GM06990 (cell line): Measurements from ENCODE around the gene PALD1.

Source experiments
- DNase-seq: peaks from one replicate; pipeline ENCODE4 v3.0.0-alpha.2; 2011; ENCODE audit not compliant: insufficient read length; ENCODE audit errors: extremely low read depth
- H3K27me3 ChIP-seq: replicated peaks from 2 replicates; pipeline ENCODE4 v1.6.0; 2011; ENCODE audit warnings: low read length; ENCODE audit not compliant: control insufficient read depth, insufficient read depth
- H3K36me3 ChIP-seq: 2 replicates; pipeline ENCODE4 v1.5.1; 2011; ENCODE audit warnings: low read length; ENCODE audit not compliant: control insufficient read depth, insufficient read depth
- H3K4me3 ChIP-seq: replicated peaks from 2 replicates; pipeline ENCODE4 v1.5.1; 2011; ENCODE audit warnings: low read depth, mild to moderate bottlenecking, control low read depth, low read length
- CTCF ChIP-seq: IDR thresholded peaks from 2 replicates; pipeline ENCODE4 v1.5.1; 2011; ENCODE audit warnings: low read length, control low read depth, mild to moderate bottlenecking, inconsistent platforms; ENCODE audit not compliant: insufficient read depth, poor library complexity, severe bottlenecking

PALD1 gene

GRCh38 chr10:70478191-70479164, at the start of gene PALD1:
Gene PALD1 (plus strand): TSS chr10:70478767. CDS start chr10:70525952, 47,185 bp downstream.
- TF ChIP-seq CTCF, result peak; percentile 5
- H3K27me3 ChIP-seq, result no peaks in the 10 kb centered on the region

GRCh38 chr10:70430493-70431445, 47.8 kb upstream of the PALD1 start:
- Histone ChIP-seq H3K4me3 (no peak overlapping the region), H3K36me3 (peaks cover 7% of the 10 kb centered on the region), H3K27me3 (no peaks in the 10 kb centered on the region)
- DNase-seq, result no peak
- no peak for TF ChIP-seq CTCF

More at GRCh38 chr10:70478191-70479164, at the start of gene PALD1:
- H3K36me3 ChIP-seq, result no peaks in the 10 kb centered on the region
- DNase-seq, result peak; percentile 74
- H3K4me3 ChIP-seq, result peak within 1 kb of the TSS; percentile 53

- peaks cover 5% of the 10 kb centered on the region for H3K36me3 ChIP-seq
- TF ChIP-seq CTCF, result no peak
- DNase-seq, result no peak
- no peak overlapping the region for H3K4me3 ChIP-seq
- no peaks in the 10 kb centered on the region for H3K27me3 ChIP-seq
These were observed 46.5 kb upstream of the PALD1 start for GRCh38 chr10:70432101-70432500.

- Histone ChIP-seq H3K27me3 (no peaks in the 10 kb centered on the region), H3K4me3 (no peak overlapping the region), H3K36me3 (peaks cover 2% of the 10 kb centered on the region)
- no peak for DNase-seq
- no peak for TF ChIP-seq CTCF
These were observed 45.9 kb upstream of the PALD1 start for GRCh38 chr10:70432561-70433263.

- H3K4me3 ChIP-seq, result no peak overlapping the region
- TF ChIP-seq CTCF, result no peak
- no peaks in the 10 kb centered on the region; the same call in 1 of the 2 replicates for H3K27me3 ChIP-seq
- DNase-seq, result no peak
- H3K36me3 ChIP-seq, result no peaks in the 10 kb centered on the region; the same call in none of the 2 replicates
These were observed 44.8 kb upstream of the PALD1 start for GRCh38 chr10:70433581-70434280.
